SJCRH30 (cell line): ENCODE results near the gene EDA2R. TPM values are rescaled to one million over a fixed set of nuclear protein-coding genes. Genes with fewer than 3 reads are reported as not detected.
A peak's percentile ranks its signal among the peaks of the same experiment; 100 is the strongest.

Experiments used
- DNase-seq, 2 experiments: peaks; one replicate each; pipeline ENCODE4 v3.0.0-alpha.2; 2015 to 2020
- H3K27ac ChIP-seq: fragments of 250-450 bp; sonication (Bioruptor Pico); 2 replicates; pipeline ENCODE4 v1.5.1; 2020; ENCODE audit warnings: mild to moderate bottlenecking, moderate library complexity
- H3K27me3 ChIP-seq: fragments of 250-450 bp; sonication (Bioruptor Pico); 2 replicates; pipeline ENCODE4 v1.5.1; 2020; ENCODE audit warnings: mild to moderate bottlenecking, moderate library complexity
- H3K36me3 ChIP-seq: fragments of 250-450 bp; sonication (Bioruptor Pico); 2 replicates; pipeline ENCODE4 v1.5.1; 2020; ENCODE audit warnings: mild to moderate bottlenecking, moderate library complexity
- H3K4me1 ChIP-seq: fragments of 250-450 bp; sonication (Bioruptor Pico); 2 replicates; pipeline ENCODE4 v1.5.1; 2020; ENCODE audit warnings: mild to moderate bottlenecking, moderate library complexity
- H3K4me3 ChIP-seq: fragments of 250-450 bp; sonication (Bioruptor Pico); 2 replicates; pipeline ENCODE4 v1.5.1; 2020; ENCODE audit warnings: mild to moderate bottlenecking, moderate library complexity
- H3K9me3 ChIP-seq: fragments of 250-450 bp; sonication (Bioruptor Pico); replicated peaks from 2 replicates; pipeline ENCODE4 v1.5.1; 2020; ENCODE audit warnings: mild to moderate bottlenecking, moderate library complexity
- total RNA-seq: library from RNA; depleted of rRNA; stranded (reverse); fragments of >200 nt; shearing (Covaris generic); gene quantifications from 2 replicates; pipeline ENCODE4 v1.2.3, GENCODE V29; 2014; rRNA removed

Gene EDA2R, protein sequence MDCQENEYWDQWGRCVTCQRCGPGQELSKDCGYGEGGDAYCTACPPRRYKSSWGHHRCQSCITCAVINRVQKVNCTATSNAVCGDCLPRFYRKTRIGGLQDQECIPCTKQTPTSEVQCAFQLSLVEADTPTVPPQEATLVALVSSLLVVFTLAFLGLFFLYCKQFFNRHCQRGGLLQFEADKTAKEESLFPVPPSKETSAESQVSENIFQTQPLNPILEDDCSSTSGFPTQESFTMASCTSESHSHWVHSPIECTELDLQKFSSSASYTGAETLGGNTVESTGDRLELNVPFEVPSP
- total RNA-seq, result 0.34 and 0.38 TPM in 2 replicates

DNA sequence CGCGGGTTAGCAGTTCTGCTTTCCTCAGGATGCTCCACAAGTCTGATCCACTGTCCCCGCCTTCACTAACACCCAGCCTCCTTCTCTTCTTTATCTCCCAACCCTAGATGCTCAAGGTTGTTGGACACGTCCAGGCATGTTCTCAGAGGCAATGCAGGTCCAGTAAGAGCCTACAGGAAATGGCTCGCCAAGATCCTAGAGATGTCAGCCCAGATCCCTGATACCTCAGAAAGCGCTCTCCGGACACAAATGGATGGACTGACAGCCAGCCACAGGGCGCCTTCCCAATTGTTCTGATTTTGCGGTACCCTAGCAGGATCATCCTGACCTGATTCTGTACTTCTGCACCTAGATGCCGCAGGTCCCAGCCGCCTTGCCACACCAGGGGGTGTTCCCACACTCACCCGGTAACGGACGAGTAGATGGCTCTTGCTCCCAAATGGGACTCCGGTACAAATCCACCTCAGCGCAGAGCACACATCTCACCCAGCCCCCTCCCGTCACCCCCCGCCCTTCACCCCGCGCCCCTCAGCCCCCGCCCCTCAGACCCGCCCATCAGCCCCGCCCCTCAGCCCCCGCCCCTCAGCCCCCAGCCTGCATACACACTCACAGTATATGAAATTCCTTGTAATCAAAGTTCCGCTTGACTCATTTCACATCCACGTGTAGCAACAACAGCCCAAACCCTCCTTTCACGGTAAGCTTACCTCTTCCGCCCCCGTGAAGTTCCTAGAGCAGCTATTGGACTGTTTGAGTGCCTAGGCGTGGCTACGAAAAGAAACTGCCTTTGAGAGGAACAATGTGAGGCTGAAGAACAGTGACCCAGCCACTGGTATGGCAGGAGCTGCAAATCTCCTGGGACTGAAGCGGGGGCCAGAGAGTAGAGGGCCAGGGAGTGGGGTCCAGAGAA, at the start of gene EDA2R:
Gene EDA2R, minus strand, starts transcription at position 488 of the 910 bp plus-strand sequence. CDS start 23,058 bp downstream, outside the sequence.
- Histone ChIP-seq H3K27ac (no peak within 1 kb of the TSS), H3K4me1 (no peaks in the 10 kb centered on the region), H3K9me3 (no peaks in the 10 kb centered on the region), H3K27me3 (no peaks in the 10 kb centered on the region), H3K4me3 (no peak within 1 kb of the TSS), H3K36me3 (no peaks in the 10 kb centered on the region)
- DNase-seq, result peak in 1 of 2 experiments; percentile 13

DNA sequence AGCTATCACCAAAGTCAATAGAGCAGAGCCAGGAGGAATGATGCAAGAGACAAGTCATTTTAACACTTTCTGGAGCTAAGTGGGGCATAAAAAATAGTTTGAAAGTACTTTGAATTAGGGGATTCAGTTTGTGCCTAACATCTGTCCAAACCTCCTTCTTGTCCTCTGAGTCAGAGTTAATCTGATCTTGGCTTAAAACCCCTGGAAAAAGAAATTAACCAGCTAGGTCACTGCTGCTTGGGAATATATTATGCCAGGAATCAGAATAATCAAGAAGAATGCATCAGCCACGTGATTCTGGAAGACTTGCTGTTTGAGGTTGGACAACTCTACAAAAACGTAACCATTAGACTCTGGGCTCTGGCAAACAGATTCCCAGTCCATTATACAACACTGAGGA, 45.3 kb upstream of the EDA2R start:
- no peaks in the 10 kb centered on the region for H3K36me3 ChIP-seq
- H3K27me3 ChIP-seq, result no peaks in the 10 kb centered on the region
- no peak overlapping the region for H3K27ac ChIP-seq
- DNase-seq, result no peak
- H3K9me3 ChIP-seq, result no peaks in the 10 kb centered on the region
- no peak overlapping the region for H3K4me3 ChIP-seq
- no peaks in the 10 kb centered on the region for H3K4me1 ChIP-seq

DNA sequence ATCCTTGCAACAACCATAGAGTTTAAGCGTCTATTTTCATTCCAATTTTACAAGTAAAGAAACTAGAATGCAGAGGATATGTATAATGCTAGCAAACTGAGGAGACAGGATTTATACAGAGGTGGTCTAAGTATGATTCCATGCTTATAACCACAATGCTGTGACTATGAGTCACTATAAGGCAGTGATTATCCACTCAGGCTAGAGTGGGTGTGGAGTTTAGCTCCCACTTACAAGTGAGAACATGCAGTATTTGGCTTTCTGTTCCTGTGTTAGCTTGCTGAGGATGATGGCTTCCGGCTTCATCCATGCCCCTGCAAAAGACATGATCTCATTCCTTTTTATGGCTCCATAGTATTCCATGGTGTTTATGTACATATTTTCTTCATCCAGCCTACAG, 41.6 kb upstream of the EDA2R start:
- no peak overlapping the region for H3K27ac ChIP-seq
- no peaks in the 10 kb centered on the region for H3K9me3 ChIP-seq
- H3K27me3 ChIP-seq, result no peaks in the 10 kb centered on the region
- no peak overlapping the region for H3K4me3 ChIP-seq
- H3K36me3 ChIP-seq, result no peaks in the 10 kb centered on the region
- no peaks in the 10 kb centered on the region for H3K4me1 ChIP-seq
- no peak for DNase-seq

DNA sequence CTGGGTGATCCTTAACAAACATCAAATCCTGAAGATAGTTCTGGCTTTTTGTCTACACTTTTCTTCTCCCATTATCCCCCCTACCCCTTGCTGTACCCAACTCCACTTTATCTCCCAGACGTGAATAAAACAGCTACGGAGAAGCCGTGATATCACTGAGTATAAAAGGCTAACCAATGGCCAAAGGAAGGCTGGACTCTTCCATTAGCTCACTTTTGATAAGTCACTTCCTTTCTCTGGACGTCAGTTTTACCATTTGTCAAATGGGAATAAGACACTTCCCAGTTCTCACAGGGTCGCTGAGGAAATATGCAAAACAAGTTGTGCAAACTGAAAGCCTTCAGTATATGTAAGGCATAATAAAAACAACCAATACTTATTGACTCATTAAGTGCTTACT, 38.6 kb upstream of the EDA2R start:
- Histone ChIP-seq H3K4me3 (no peak overlapping the region), H3K9me3 (no peaks in the 10 kb centered on the region), H3K27me3 (no peaks in the 10 kb centered on the region), H3K27ac (no peak overlapping the region), H3K36me3 (no peaks in the 10 kb centered on the region), H3K4me1 (no peaks in the 10 kb centered on the region)
- DNase-seq, result no peak

DNA sequence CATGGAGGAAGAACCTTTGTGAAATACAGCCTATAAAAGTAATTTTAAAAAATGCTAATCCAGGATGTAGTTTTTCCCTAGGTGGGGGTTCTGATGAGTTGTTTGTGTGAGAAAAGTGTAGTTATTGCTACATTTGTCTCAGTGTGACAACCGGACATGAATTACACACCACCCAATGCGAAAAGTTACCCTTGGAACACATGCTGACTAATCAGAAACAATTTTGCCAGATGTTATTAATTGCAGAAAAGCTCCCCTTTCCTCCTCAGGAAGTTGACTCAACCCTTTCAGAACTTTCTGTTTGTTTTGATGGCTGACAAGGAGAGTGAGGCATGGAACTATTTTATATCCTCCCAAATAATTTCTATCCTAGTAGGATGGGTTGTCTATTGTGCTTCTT, 38.1 kb upstream of the EDA2R start:
- no peak overlapping the region for H3K27ac ChIP-seq
- H3K9me3 ChIP-seq, result no peaks in the 10 kb centered on the region
- no peaks in the 10 kb centered on the region for H3K27me3 ChIP-seq
- no peak overlapping the region for H3K4me3 ChIP-seq
- DNase-seq, result no peak
- H3K36me3 ChIP-seq, result no peaks in the 10 kb centered on the region
- H3K4me1 ChIP-seq, result no peaks in the 10 kb centered on the region

DNA sequence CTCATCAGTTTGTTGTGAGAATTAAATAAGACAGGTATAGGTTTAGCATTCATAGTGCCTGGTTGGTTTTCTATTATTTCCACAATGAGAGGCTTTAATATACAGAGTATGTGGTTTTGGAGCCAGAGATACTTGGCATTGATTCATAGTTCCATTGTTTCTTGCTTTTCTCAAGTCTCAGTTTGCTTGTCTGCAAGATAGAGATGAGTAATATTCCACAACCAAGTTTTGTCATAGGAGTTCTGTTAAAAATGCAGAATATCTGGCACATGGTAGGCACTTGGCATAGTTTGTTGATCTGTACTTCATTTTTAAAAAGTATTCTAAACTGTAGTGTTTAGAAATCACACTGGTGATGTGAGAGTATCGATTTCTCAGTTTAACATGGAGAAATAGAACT, 37.5 kb upstream of the EDA2R start:
- DNase-seq, result no peak
- no peaks in the 10 kb centered on the region for H3K4me1 ChIP-seq
- H3K27me3 ChIP-seq, result no peaks in the 10 kb centered on the region
- H3K4me3 ChIP-seq, result no peak overlapping the region
- no peaks in the 10 kb centered on the region for H3K36me3 ChIP-seq
- no peak overlapping the region for H3K27ac ChIP-seq
- no peaks in the 10 kb centered on the region for H3K9me3 ChIP-seq

DNA sequence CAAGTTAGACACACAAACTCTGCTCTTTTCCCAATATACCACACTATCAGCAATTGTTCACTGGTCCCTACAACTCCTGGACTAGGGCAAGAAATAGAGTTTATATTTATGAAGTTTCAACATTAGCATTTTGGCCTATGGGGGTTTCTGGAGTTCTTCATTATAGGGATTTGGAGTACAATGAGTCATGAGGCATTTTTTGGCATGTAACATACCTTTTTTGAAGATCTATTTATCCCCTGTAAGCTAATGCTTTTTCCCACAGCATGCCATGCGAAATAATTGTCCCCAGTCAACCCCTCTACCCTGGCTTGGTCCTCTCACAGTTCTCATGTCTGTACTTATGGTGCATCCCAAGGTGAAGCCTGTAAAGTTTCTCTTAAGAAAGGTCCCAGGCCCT, 36.7 kb upstream of the EDA2R start:
- H3K4me3 ChIP-seq, result no peak overlapping the region
- H3K27ac ChIP-seq, result no peak overlapping the region
- DNase-seq, result no peak

DNA sequence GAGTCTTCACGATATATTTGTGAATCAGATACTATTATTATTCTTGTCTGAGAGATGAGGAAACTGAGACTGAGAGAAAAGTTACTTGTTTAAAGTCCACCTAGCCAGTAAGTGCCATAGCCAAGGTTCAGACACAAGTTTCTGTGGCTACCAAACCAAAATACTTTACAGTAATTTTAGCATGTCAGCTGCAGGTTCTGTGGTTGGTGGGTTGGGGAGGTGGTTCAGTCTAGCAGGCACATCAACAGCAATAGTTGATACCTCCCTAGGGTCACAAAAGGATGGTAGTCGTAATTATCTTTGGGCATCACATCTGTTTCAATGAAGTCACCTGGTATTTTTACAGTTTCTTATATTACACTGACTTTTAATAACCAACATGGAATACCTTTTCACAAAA, 35.6 kb upstream of the EDA2R start:
- Histone ChIP-seq H3K36me3 (no peaks in the 10 kb centered on the region), H3K9me3 (no peaks in the 10 kb centered on the region), H3K4me1 (no peaks in the 10 kb centered on the region), H3K27ac (no peak overlapping the region), H3K27me3 (no peaks in the 10 kb centered on the region), H3K4me3 (no peak overlapping the region)
- no peak for DNase-seq

More for the DNA sequence above, 36.7 kb upstream of the EDA2R start:
- Histone ChIP-seq H3K9me3 (no peaks in the 10 kb centered on the region), H3K36me3 (no peaks in the 10 kb centered on the region), H3K27me3 (no peaks in the 10 kb centered on the region), H3K4me1 (no peaks in the 10 kb centered on the region)

DNA sequence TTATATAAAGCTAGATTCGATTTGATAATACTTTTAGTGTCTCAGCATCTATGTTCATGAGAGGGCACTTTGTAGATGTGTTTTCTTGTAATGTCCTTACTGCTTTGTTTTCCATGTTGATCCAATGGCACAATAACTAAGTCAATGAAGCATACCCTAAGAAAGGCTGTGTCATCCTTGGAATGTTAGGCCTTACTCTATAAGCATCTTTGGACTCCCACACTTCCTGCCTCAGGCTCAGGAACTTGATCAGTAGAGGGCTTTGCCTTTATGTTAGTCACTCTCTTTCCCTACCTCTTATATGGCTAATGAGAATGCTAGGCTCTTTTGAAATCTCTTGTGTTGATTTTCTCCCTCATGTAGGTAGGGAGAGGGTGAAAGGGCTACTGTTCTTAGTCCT, 33.2 kb upstream of the EDA2R start:
- Histone ChIP-seq H3K36me3 (no peaks in the 10 kb centered on the region), H3K4me3 (no peak overlapping the region), H3K27me3 (no peaks in the 10 kb centered on the region), H3K4me1 (no peaks in the 10 kb centered on the region), H3K9me3 (no peaks in the 10 kb centered on the region), H3K27ac (no peak overlapping the region)
- no peak for DNase-seq

DNA sequence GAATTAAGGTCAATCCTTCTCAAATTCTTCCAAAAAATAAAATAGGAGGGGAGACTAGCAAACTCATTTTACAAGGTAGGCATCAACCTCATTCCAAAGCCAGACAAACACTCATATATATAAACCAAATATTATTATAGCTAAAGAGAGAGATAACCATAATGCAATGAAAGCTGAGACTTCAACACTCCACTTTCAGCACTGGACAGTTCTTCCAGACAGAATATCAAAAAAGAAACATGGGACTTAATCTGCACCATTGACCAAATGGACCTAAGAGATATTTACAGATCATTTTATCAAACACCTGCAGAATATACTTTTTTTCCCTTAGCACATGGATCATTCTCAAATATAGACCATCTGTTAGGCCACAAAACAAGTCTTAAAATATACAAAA, 15.5 kb upstream of the EDA2R start:
- Histone ChIP-seq H3K27ac (no peak overlapping the region), H3K9me3 (no peaks in the 10 kb centered on the region), H3K27me3 (no peaks in the 10 kb centered on the region), H3K36me3 (no peaks in the 10 kb centered on the region), H3K4me1 (no peaks in the 10 kb centered on the region), H3K4me3 (no peak overlapping the region)
- DNase-seq, result no peak

DNA sequence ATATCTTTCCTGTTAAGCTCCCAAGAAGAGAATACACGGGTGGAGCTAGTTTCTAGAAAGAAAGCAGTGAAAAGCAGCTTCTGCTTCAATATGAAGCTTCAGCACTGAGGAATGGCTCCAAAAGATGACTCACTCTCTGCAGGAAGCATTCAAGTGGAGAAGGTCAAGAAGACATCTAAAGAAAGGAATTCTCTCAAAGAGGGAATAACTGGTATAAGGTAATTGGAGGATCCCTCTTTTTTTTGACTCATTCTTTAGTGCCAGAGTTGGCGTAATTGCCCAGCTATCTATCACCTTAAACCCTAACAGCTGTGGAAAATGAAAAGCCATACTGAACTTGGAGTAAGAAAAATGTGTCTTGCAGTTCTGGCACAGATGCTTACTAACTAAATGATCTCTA, 3.5 kb downstream of the EDA2R start:
- H3K4me3 ChIP-seq, result no peak overlapping the region
- H3K9me3 ChIP-seq, result no peaks in the 10 kb centered on the region
- H3K36me3 ChIP-seq, result no peaks in the 10 kb centered on the region
- H3K4me1 ChIP-seq, result no peaks in the 10 kb centered on the region
- DNase-seq, result peak in 1 of 2 experiments; percentile 2
- H3K27ac ChIP-seq, result no peak overlapping the region
- H3K27me3 ChIP-seq, result no peaks in the 10 kb centered on the region

DNA sequence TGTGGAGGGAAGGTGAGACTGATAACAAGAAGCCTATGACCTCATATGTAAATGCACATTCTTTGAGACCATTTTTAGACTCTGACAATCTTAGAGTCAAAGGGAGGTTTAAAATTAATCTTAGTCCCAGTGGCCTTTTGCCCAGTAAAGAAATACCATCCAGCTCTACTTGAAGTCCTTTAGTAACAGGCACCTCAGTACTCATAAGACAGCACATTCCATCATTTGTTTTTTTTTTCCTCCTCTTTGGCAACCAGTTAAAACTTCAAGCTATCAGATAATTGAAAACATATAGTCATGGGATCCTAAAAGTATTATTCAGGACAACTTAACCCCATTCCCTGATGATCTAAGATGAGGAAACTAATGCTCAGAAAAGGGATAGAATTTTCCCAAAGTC, 4.6 kb downstream of the EDA2R start:
- no peak overlapping the region for H3K27ac ChIP-seq
- H3K36me3 ChIP-seq, result no peaks in the 10 kb centered on the region
- no peaks in the 10 kb centered on the region for H3K4me1 ChIP-seq
- DNase-seq, result no peak
- H3K4me3 ChIP-seq, result no peak overlapping the region
- H3K27me3 ChIP-seq, result no peaks in the 10 kb centered on the region
- no peaks in the 10 kb centered on the region for H3K9me3 ChIP-seq

DNA sequence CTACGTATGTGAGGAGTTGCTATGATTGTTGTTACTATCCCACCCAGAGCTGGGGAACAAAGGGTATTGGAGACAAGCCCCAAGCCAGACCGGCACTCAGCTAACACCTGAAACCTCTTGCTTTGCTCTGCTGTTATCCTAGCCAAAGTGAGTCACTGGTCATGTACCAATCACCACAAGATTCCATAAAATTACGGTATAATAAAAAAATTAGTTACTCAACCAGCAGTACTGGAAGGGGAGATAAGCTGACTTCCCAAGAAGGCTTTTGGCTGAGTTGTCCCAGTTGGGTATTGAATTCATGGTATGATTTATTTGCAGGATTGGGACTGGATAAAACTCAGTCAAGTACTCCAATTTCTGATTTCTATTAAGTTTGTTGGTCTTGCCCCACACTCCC, 5.3 kb downstream of the EDA2R start:
- Histone ChIP-seq H3K36me3 (no peaks in the 10 kb centered on the region), H3K27me3 (no peaks in the 10 kb centered on the region), H3K4me1 (no peaks in the 10 kb centered on the region), H3K27ac (no peak overlapping the region), H3K4me3 (no peak overlapping the region), H3K9me3 (no peaks in the 10 kb centered on the region)
- DNase-seq, result no peak

DNA sequence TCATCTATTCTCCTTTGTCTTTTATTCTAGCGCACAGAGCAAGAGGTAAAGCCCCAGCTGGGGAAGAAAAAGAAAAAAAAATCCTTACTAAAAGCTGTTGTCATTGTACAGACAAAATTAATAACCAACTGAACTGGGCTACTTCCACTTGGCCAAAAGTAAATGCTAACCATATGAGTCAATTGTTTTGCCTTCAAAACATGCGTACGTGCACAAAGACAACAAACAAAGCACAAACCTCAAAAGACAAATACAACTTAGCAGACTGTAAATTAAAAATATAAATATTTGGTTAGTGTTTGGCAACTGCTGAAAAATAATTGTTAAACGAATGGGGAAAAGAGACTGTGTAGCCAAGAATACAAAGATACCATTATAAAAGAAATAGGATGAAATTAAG, 5.9 kb downstream of the EDA2R start:
- Histone ChIP-seq H3K27ac (no peak overlapping the region), H3K27me3 (no peaks in the 10 kb centered on the region), H3K36me3 (no peaks in the 10 kb centered on the region), H3K4me1 (no peaks in the 10 kb centered on the region), H3K9me3 (no peaks in the 10 kb centered on the region), H3K4me3 (no peak overlapping the region)
- DNase-seq, result no peak

DNA sequence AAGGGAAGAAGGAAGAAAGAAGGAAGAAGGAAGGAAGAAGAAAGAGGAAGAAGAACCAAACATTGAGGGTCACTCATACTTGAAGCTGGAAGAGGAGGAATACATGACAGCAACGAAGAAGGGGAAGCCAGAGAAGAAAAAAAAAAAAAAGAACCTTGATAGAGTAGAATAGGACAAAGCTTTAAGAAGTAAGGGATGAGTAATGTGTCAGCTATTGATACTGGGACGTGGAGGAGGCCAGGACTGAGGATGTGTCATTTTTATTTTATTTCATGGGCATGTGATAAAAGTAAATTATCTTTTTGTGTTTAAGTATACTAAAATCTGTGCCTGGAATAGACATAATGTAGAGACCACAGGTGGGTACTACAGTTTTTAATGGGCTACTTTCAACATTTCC, 6.4 kb downstream of the EDA2R start:
- Histone ChIP-seq H3K27me3 (no peaks in the 10 kb centered on the region), H3K36me3 (no peaks in the 10 kb centered on the region), H3K9me3 (no peaks in the 10 kb centered on the region), H3K4me3 (no peak overlapping the region), H3K4me1 (no peaks in the 10 kb centered on the region), H3K27ac (no peak overlapping the region)
- no peak for DNase-seq
